ENCODE measurements around the gene PAIP2B.

- TF ChIP-seq RAD21 (IDR thresholded peaks at IDR 0.05; ENCODE audit: low read depth) (no peak), CEBPB (IDR thresholded peaks at IDR 0.05; ENCODE audit: low read depth) (no peak), EZH2 (IDR thresholded peaks at IDR 0.05) (no peak), POLR2AphosphoS5 (IDR thresholded peaks at IDR 0.05; ENCODE audit: low read depth, low read length) (no peak), CTCF (IDR thresholded peaks at IDR 0.05 in 2 of 3, conservative IDR thresholded peaks at IDR 0.05 in 1 of 3; ENCODE audit: borderline replicate concordance in 1 of 3, insufficient read depth in 1 of 3, low read depth in 2 of 3, low read length in 2 of 3) (no peak), JUND (IDR thresholded peaks at IDR 0.05) (no peak), MAX (IDR thresholded peaks at IDR 0.05) (no peak), ATF3 (IDR thresholded peaks at IDR 0.05) (no peak), POLR2A (IDR thresholded peaks at IDR 0.05; ENCODE audit: borderline replicate concordance, extremely low read depth, insufficient read depth, insufficient read length) (no peak), CBX3 (IDR thresholded peaks at IDR 0.05; ENCODE audit: low read depth) (no peak), FOSL1 (IDR thresholded peaks at IDR 0.05; ENCODE audit: low read depth) (no peak), REST (IDR thresholded peaks at IDR 0.05; ENCODE audit: low read depth) (no peak)
Observed at GRCh38 chr2:71240794-71241193, 13.9 kb upstream of the PAIP2B start.
